Kidney epithelial cell (primary cell): ENCODE results near the gene SNCB. TPM values are rescaled to one million over a fixed set of nuclear protein-coding genes. Genes with fewer than 3 reads are reported as not detected.

Experiments
- DNase-seq: peaks from one replicate; pipeline ENCODE4 v3.0.0-alpha.2; 2010; ENCODE audit warnings: low read depth
- H3K27me3 ChIP-seq: 2 replicates; pipeline ENCODE4 v1.6.0; 2011; ENCODE audit warnings: low read length; ENCODE audit not compliant: control insufficient read depth, insufficient read depth
- H3K36me3 ChIP-seq: 2 replicates; pipeline ENCODE4 v1.5.1; 2011; ENCODE audit warnings: low read length; ENCODE audit not compliant: control insufficient read depth, insufficient read depth
- H3K4me3 ChIP-seq: 2 replicates; pipeline ENCODE4 v1.5.1; 2011; ENCODE audit warnings: low read depth, mild to moderate bottlenecking, control low read depth, low read length
- total RNA-seq: library from RNA; depleted of rRNA; stranded (reverse); fragments of >200 nt; gene quantifications from 2 replicates; pipeline ENCODE4 v1.2.3, GENCODE V29; 2015
- TF ChIP-seq, protein P1 (sequence below): IDR thresholded peaks from 2 replicates; pipeline ENCODE4 v1.5.1; 2011; ENCODE audit warnings: mild to moderate bottlenecking, moderate library complexity, low read length, control low read depth, inconsistent platforms; ENCODE audit not compliant: insufficient read depth, poor library complexity, severe bottlenecking

Gene SNCB
- total RNA-seq, 1 donor from 2014 or later = not detected

DNA sequence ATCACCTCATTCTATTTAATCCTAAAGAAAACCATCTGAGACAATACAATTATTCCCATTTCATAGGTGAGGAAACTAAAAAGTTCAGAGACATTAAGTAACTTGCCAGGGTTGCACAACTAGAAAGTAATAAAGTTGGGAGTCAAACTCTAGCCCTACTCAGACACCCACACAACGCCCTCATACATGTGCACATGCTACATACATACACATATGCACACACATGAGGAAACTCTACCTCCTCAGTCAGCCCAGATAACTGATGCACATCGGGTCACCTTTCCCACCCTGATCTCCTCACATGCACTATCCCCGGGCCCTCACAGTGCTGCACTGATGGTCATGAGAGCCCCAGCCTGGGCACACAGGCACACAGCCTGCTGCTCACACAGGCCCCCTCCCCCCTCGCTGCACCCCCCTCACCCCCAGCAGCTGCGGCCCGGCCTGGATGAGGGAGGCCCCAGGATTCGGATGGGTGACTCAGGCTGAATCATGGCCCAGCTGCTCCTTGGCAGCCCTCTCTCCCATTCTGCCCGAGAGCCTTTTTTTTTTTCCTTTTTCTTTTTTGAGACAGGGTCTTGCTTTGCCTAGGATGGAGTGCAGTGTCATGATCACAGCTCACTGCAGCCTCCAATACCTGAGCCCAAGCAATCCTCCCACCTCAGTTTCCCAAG is 15.4 kb downstream of the SNCB start:
- TF ChIP-seq, protein P1, sequence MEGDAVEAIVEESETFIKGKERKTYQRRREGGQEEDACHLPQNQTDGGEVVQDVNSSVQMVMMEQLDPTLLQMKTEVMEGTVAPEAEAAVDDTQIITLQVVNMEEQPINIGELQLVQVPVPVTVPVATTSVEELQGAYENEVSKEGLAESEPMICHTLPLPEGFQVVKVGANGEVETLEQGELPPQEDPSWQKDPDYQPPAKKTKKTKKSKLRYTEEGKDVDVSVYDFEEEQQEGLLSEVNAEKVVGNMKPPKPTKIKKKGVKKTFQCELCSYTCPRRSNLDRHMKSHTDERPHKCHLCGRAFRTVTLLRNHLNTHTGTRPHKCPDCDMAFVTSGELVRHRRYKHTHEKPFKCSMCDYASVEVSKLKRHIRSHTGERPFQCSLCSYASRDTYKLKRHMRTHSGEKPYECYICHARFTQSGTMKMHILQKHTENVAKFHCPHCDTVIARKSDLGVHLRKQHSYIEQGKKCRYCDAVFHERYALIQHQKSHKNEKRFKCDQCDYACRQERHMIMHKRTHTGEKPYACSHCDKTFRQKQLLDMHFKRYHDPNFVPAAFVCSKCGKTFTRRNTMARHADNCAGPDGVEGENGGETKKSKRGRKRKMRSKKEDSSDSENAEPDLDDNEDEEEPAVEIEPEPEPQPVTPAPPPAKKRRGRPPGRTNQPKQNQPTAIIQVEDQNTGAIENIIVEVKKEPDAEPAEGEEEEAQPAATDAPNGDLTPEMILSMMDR = no peak
- no peaks in the 10 kb centered on the region for H3K36me3 ChIP-seq
- H3K4me3 ChIP-seq = no peak overlapping the region
- DNase-seq = no peak
- peaks cover 10% of the 10 kb centered on the region for H3K27me3 ChIP-seq

DNA sequence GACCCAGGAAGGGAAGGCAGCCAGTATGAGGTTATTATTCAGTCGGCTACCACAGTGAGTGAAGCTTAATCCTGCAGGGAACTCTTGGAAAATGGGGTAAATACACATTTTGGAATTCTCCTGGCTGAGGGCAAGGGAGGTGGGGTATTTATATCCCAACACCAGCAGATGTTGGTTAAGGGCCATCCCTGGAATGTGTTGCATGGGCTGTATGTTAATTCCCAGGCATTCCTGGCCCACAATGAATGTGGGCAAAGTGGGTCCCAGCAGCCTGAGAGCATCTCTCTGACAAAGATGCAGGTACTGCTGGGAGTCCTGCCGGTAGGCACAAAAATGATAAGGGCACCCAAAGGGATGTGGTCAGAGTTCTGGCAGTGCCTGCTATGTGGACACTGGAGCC is 17.5 kb downstream of the SNCB start:
- no peak for DNase-seq
- no peaks in the 10 kb centered on the region for H3K27me3 ChIP-seq
- no peak overlapping the region for H3K4me3 ChIP-seq
- no peaks in the 10 kb centered on the region for H3K36me3 ChIP-seq
- TF ChIP-seq, protein P1 = no peak

DNA sequence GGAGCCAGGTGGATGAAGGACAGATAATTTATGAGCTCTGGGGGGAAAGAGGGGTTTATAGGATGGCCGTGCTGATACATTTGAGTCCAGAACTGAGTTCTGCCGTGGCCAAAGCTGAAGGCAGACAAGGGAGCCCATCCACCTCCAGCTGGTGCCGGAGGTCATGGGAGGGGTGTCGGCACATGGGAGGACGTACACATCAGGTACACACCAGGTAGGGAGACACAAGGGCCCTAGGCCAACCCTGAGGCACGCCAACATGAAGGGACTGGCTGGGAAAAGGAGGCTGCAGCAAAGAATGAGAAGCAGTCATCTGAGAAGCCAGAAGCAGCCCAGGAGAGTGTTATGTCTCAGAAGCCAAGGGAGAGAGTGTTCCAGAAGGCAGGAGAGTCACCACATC is 18.3 kb downstream of the SNCB start:
- no peaks in the 10 kb centered on the region for H3K36me3 ChIP-seq
- H3K27me3 ChIP-seq = no peaks in the 10 kb centered on the region
- no peak overlapping the region for H3K4me3 ChIP-seq
- no peak for DNase-seq
- TF ChIP-seq, protein P1 = no peak

DNA sequence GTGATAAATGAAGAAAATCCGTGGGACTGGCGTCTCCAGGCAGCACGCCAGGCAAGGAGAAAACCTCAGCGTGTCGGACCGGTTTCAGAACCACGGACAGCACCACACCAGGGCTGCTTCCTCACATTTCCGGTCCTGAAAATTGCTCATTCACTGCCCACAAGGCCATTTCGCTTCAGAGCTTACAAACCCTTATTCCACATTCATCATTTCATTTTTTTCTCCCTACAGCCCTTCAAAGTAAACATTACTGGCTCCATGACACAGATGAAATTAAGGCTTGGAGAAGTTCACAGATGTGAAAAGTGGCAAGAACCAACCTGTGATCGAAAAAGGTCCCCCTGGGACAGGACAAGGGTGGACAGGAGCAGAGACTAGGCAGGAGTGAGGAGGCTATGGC is 18.9 kb downstream of the SNCB start:
- peak; percentile 50 for DNase-seq
- Histone ChIP-seq H3K27me3 (no peaks in the 10 kb centered on the region), H3K36me3 (no peaks in the 10 kb centered on the region), H3K4me3 (no peak overlapping the region)
- TF ChIP-seq, protein P1 = no peak

DNA sequence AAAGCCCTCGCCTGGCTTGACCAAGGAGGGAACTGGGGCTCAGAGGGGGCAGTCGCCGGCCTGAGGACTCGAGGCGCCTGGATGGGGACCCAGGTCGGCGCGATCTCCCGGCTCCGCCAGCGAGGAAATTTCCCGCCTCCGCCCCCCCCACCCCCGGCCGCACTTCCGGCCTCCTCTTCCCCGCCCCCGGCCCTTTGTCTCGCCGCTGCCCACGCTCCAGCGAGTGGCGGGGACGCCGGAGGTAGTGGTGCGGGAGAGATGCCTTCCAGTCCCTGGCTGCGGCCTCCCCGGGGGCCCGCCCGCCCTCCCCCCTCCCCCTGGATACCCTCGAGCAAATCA is 19.9 kb downstream of the SNCB start:
- Histone ChIP-seq H3K4me3 (peak overlapping the region; percentile 58), H3K36me3 (no peaks in the 10 kb centered on the region), H3K27me3 (no peaks in the 10 kb centered on the region)
- no peak for DNase-seq
- TF ChIP-seq, protein P1 = no peak
